Liver (tissue), 9 donors: ENCODE measurements around the gene ANKS1A. TPM values are rescaled to one million over a fixed set of nuclear protein-coding genes. Genes with fewer than 3 reads are reported as not detected.
"Not testable (repeated sequence)": the region's sequence is repeated elsewhere in the genome, so short reads cannot be mapped to it uniquely, and the experiment has no call there.

ENCODE experiments used
- DNase-seq: peaks from one replicate; pipeline ENCODE4 v3.0.0-alpha.2; 2017; ENCODE audit warnings: low spot score
- H3K27ac ChIP-seq, 2 donors: one replicate each; pipeline ENCODE4 v1.7.0; 2013; ENCODE audit warnings: inconsistent platforms in 2 of 2, low read length in 2 of 2, control low read depth in 1 of 2, low read depth in 1 of 2, mild to moderate bottlenecking in 1 of 2
- H3K27me3 ChIP-seq, 4 donors: one replicate each; pipeline versions ENCODE4 v1.6.1 to v1.7.0; 2013; ENCODE audit warnings: low read length in 3 of 4, inconsistent platforms in 1 of 4, mild to moderate bottlenecking in 1 of 4, moderate library complexity in 1 of 4; ENCODE audit not compliant: control insufficient read depth in 4 of 4, insufficient read depth in 4 of 4
- H3K36me3 ChIP-seq, 4 donors: one replicate each; pipeline versions ENCODE4 v1.6.1 to v1.7.0; 2013; ENCODE audit warnings: low read length in 3 of 4, mild to moderate bottlenecking in 3 of 4, low read depth in 1 of 4, moderate library complexity in 1 of 4; ENCODE audit not compliant: control insufficient read depth in 4 of 4, insufficient read depth in 3 of 4
- H3K4me1 ChIP-seq, 4 donors: one replicate each; pipeline versions ENCODE4 v1.6.1 to v1.7.0; 2013; ENCODE audit warnings: low read length in 3 of 4, mild to moderate bottlenecking in 3 of 4, moderate library complexity in 1 of 4; ENCODE audit not compliant: control insufficient read depth in 4 of 4, insufficient read depth in 4 of 4
- H3K4me3 ChIP-seq, 3 donors: one replicate each; pipeline versions ENCODE4 v1.6.1 to v1.7.0; 2013; ENCODE audit warnings: low read length in 3 of 3, control low read depth in 1 of 3, low read depth in 1 of 3, mild to moderate bottlenecking in 1 of 3
- H3K9ac ChIP-seq, 2 donors: one replicate each; pipeline ENCODE4 v1.7.0; 2013; ENCODE audit warnings: low read length in 2 of 2, mild to moderate bottlenecking in 2 of 2, moderate library complexity in 2 of 2, control low read depth in 1 of 2, low read depth in 1 of 2
- H3K9me3 ChIP-seq, 4 donors: one replicate each; pipeline versions ENCODE4 v1.6.1 to v1.7.0; 2013; ENCODE audit warnings: low read length in 3 of 4; ENCODE audit not compliant: control insufficient read depth in 4 of 4
- EGR1 ChIP-seq, 2 donors: IDR thresholded peaks; 2 replicates each; pipeline ENCODE4 v1.6.1; 2016 to 2018; ENCODE audit warnings: antibody characterized with exemption in 2 of 2, low read depth in 2 of 2
- FOXA1 ChIP-seq: IDR thresholded peaks from 2 replicates; pipeline ENCODE4 v1.6.1; 2016; ENCODE audit warnings: antibody characterized with exemption
- FOXA2 ChIP-seq: IDR thresholded peaks from 2 replicates; pipeline ENCODE4 v1.6.1; 2016; ENCODE audit warnings: antibody characterized with exemption
- GABPA ChIP-seq, 2 donors: IDR thresholded peaks in 1 of 2; conservative IDR thresholded peaks in 1 of 2; 2 replicates each; pipeline ENCODE4 v1.6.1; 2016; ENCODE audit warnings: antibody characterized with exemption in 2 of 2, mild to moderate bottlenecking in 1 of 2, moderate library complexity in 1 of 2
- HNF4A ChIP-seq, 2 donors: conservative IDR thresholded peaks; 2 replicates each; pipeline ENCODE4 v1.6.1; 2016; ENCODE audit warnings: antibody characterized with exemption in 2 of 2, mild to moderate bottlenecking in 2 of 2
- HNF4G ChIP-seq: IDR thresholded peaks from 2 replicates; pipeline ENCODE4 v1.6.1; 2016; ENCODE audit warnings: antibody characterized with exemption
- JUND ChIP-seq, 2 donors: IDR thresholded peaks; 2 replicates each; pipeline ENCODE4 v1.6.1; 2016; ENCODE audit warnings: antibody characterized with exemption in 2 of 2
- NR2F2 ChIP-seq: IDR thresholded peaks from 2 replicates; pipeline ENCODE4 v1.6.1; 2016; ENCODE audit warnings: antibody characterized with exemption
- RAD21 ChIP-seq, 2 donors: IDR thresholded peaks; 2 replicates each; pipeline ENCODE4 v1.6.1; 2016; ENCODE audit warnings: antibody characterized with exemption in 2 of 2, mild to moderate bottlenecking in 2 of 2
- RXRA ChIP-seq, 2 donors: IDR thresholded peaks; 2 replicates each; pipeline ENCODE4 v1.6.1; 2017 to 2018; ENCODE audit warnings: antibody characterized with exemption in 2 of 2, mild to moderate bottlenecking in 1 of 2
- SP1 ChIP-seq: IDR thresholded peaks from 2 replicates; pipeline ENCODE4 v1.6.1; 2018; ENCODE audit warnings: antibody characterized with exemption, mild to moderate bottlenecking
- TAF1 ChIP-seq: conservative IDR thresholded peaks from 2 replicates; pipeline ENCODE4 v1.6.1; 2016; ENCODE audit warnings: antibody characterized with exemption, mild to moderate bottlenecking
- YY1 ChIP-seq: IDR thresholded peaks from 2 replicates; pipeline ENCODE4 v1.6.1; 2016; ENCODE audit warnings: antibody characterized with exemption, mild to moderate bottlenecking
- WGBS: extraction: QIAGEN DNeasy Blood & Tissue Kit; methylation state at CpG from one replicate; pipeline ENCODE4 v1.1.7; 2013; 5-methylcytosine and 5-hydroxymethylcytosine counted together
- polyA plus RNA-seq, 2 donors: library from polyadenylated mRNA; stranded (reverse) in 1 of 2; unstranded in 1 of 2; fragments of 200-250 nt in 1 of 2; fragments of >200 nt in 1 of 2; fragmentation: Nextera tagmentation in 1 of 2; extraction: Ambion mirVana in 1 of 2; gene quantifications; one replicate each; pipeline versions ENCODE4 v1.2.1 to v1.2.3, GENCODE V29; 2013 to 2015
- total RNA-seq, 2 donors: library from RNA; depleted of rRNA; stranded (reverse); fragments of >200 nt; gene quantifications; one replicate each; pipeline ENCODE4 v1.2.3, GENCODE V29; 2014
- TF ChIP-seq, protein P1 (sequence below): IDR thresholded peaks from 2 replicates; pipeline ENCODE4 v1.6.1; 2016; ENCODE audit warnings: antibody characterized with exemption
- TF ChIP-seq, protein P2 (sequence below): IDR thresholded peaks from 2 replicates; pipeline ENCODE4 v1.6.1; 2016; ENCODE audit warnings: antibody characterized with exemption
- TF ChIP-seq, protein P3 (sequence below): IDR thresholded peaks from 2 replicates; pipeline ENCODE4 v1.6.1; 2016; ENCODE audit warnings: antibody characterized with exemption, mild to moderate bottlenecking
- TF ChIP-seq, protein P4 (sequence below): IDR thresholded peaks from 2 replicates; pipeline ENCODE4 v1.6.1; 2016; ENCODE audit warnings: antibody characterized with exemption
- TF ChIP-seq, protein P5 (sequence below): fragments of 150-350 bp; IDR thresholded peaks from 2 replicates; pipeline ENCODE4 v1.5.1; 2017; ENCODE audit warnings: improper control_type of control experiment, low read depth, low read length; ENCODE audit not compliant: missing input control
- donor health status: healthy.
- donor health status: healthy.
- donor health status: healthy.
- donor health status: healthy.
- donor health status: healthy.

ANKS1A gene
- total and polyA plus RNA-seq, 4 donors = 4.3 to 18.7 (median 6.7) TPM

DNA sequence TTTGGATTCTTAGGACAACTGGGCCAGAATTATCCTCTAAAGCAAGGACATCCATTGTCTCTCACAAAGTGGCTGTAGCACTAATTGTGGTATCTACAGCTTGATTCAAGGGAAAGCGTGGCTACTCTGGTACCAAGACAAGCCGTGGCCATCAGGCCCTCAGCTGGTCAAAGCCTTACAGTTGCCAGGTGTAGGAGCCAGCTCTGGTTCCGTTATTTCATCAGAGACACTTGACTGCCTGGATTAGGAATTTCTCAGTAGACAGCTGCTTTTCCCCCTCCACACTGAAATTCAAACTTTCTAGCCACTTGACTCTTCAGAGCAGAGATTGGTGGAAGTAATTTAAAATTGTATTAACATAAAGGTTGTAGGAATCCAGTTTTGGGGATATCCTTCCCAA lies 104.2 kb downstream of the ANKS1A start:
- H3K27ac ChIP-seq = no peak overlapping the region
- peaks cover 9 to 48% (median 35%) of the 10 kb centered on the region in 4 donors for H3K36me3 ChIP-seq
- no peaks in the 10 kb centered on the region for H3K4me1 ChIP-seq
- H3K9me3 ChIP-seq = no peaks in the 10 kb centered on the region
- H3K4me3 ChIP-seq = no peak overlapping the region
- WGBS = 95% methylated on average over 3 of the region's 3 CpGs
- H3K27me3 ChIP-seq = no peaks in the 10 kb centered on the region
- TF ChIP-seq, protein P1, sequence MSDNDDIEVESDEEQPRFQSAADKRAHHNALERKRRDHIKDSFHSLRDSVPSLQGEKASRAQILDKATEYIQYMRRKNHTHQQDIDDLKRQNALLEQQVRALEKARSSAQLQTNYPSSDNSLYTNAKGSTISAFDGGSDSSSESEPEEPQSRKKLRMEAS = no peak
- no peak for TF ChIP-seq NR2F2
- no peak for DNase-seq
- no peak overlapping the region for H3K9ac ChIP-seq

DNA sequence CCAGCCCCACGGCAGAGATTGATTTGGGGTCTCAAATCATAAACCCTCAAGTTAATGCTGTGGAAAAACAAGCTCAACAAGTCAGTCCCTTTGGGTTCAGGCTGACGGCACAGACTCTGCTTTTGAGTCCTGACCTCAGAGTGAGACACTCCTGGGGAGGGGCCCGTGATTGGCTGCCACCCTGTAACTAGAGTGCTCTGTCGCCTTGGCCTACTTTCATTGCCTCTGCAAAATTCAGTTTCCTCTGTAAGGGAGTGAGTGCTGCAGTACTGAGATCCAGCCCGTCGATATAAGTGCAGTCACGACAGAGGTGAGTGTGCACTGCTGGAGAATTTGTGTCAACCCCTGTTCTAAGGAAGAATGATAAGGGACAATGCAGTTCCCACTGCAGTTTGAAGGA lies 105.6 kb downstream of the ANKS1A start:
- Histone ChIP-seq H3K4me1 (no peaks in the 10 kb centered on the region), H3K36me3 (peaks cover 7 to 43% (median 29%) of the 10 kb centered on the region in 4 donors)
- TF ChIP-seq, protein P2, sequence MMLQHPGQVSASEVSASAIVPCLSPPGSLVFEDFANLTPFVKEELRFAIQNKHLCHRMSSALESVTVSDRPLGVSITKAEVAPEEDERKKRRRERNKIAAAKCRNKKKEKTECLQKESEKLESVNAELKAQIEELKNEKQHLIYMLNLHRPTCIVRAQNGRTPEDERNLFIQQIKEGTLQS = no peak
- TF ChIP-seq GABPA (IDR thresholded peaks at IDR 0.05 in 1 of 2, conservative IDR thresholded peaks at IDR 0.05 in 1 of 2) = no peak
- TF ChIP-seq, protein P1 = no peak
- TF ChIP-seq JUND (IDR thresholded peaks at IDR 0.05) = no peak
- no peak for TF ChIP-seq RAD21 (IDR thresholded peaks at IDR 0.05)
- no peak for TF ChIP-seq SP1
- no peak for TF ChIP-seq HNF4A (conservative IDR thresholded peaks at IDR 0.05)
- no peak for TF ChIP-seq RXRA (IDR thresholded peaks at IDR 0.05)
- TF ChIP-seq NR2F2 = no peak
- TF ChIP-seq, protein P3, sequence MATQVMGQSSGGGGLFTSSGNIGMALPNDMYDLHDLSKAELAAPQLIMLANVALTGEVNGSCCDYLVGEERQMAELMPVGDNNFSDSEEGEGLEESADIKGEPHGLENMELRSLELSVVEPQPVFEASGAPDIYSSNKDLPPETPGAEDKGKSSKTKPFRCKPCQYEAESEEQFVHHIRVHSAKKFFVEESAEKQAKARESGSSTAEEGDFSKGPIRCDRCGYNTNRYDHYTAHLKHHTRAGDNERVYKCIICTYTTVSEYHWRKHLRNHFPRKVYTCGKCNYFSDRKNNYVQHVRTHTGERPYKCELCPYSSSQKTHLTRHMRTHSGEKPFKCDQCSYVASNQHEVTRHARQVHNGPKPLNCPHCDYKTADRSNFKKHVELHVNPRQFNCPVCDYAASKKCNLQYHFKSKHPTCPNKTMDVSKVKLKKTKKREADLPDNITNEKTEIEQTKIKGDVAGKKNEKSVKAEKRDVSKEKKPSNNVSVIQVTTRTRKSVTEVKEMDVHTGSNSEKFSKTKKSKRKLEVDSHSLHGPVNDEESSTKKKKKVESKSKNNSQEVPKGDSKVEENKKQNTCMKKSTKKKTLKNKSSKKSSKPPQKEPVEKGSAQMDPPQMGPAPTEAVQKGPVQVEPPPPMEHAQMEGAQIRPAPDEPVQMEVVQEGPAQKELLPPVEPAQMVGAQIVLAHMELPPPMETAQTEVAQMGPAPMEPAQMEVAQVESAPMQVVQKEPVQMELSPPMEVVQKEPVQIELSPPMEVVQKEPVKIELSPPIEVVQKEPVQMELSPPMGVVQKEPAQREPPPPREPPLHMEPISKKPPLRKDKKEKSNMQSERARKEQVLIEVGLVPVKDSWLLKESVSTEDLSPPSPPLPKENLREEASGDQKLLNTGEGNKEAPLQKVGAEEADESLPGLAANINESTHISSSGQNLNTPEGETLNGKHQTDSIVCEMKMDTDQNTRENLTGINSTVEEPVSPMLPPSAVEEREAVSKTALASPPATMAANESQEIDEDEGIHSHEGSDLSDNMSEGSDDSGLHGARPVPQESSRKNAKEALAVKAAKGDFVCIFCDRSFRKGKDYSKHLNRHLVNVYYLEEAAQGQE = no peak
- TF ChIP-seq HNF4G = no peak
- TF ChIP-seq, protein P4, sequence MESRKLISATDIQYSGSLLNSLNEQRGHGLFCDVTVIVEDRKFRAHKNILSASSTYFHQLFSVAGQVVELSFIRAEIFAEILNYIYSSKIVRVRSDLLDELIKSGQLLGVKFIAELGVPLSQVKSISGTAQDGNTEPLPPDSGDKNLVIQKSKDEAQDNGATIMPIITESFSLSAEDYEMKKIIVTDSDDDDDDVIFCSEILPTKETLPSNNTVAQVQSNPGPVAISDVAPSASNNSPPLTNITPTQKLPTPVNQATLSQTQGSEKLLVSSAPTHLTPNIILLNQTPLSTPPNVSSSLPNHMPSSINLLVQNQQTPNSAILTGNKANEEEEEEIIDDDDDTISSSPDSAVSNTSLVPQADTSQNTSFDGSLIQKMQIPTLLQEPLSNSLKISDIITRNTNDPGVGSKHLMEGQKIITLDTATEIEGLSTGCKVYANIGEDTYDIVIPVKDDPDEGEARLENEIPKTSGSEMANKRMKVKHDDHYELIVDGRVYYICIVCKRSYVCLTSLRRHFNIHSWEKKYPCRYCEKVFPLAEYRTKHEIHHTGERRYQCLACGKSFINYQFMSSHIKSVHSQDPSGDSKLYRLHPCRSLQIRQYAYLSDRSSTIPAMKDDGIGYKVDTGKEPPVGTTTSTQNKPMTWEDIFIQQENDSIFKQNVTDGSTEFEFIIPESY = no peak
- no peak for TF ChIP-seq EGR1 (IDR thresholded peaks at IDR 0.05; ENCODE audit: low read depth in 2 of 2)
- TF ChIP-seq, protein P5, sequence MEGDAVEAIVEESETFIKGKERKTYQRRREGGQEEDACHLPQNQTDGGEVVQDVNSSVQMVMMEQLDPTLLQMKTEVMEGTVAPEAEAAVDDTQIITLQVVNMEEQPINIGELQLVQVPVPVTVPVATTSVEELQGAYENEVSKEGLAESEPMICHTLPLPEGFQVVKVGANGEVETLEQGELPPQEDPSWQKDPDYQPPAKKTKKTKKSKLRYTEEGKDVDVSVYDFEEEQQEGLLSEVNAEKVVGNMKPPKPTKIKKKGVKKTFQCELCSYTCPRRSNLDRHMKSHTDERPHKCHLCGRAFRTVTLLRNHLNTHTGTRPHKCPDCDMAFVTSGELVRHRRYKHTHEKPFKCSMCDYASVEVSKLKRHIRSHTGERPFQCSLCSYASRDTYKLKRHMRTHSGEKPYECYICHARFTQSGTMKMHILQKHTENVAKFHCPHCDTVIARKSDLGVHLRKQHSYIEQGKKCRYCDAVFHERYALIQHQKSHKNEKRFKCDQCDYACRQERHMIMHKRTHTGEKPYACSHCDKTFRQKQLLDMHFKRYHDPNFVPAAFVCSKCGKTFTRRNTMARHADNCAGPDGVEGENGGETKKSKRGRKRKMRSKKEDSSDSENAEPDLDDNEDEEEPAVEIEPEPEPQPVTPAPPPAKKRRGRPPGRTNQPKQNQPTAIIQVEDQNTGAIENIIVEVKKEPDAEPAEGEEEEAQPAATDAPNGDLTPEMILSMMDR = no peak
- TF ChIP-seq FOXA1 = no peak
- no peak for TF ChIP-seq YY1
- TF ChIP-seq TAF1 = no peak
- no peak for TF ChIP-seq FOXA2

DNA sequence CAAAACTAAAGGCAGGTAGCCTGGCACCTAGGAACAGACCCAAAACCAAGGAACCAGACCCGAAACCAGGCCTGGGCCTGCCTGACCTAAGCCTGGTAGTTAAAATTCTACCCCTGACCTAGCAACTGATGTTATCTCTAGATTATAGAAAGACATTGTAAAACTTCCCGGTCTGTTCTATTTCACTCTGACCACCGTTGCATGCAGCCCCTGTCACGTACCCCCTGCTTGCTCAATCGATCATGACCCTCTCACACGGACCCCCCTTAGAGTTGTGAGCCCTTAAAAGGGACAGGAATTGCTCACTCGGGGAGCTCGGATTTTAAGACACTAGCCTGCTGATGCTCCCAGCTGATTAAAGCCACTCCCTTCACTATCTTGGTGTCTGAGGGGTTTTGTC lies 109.4 kb downstream of the ANKS1A start:
- WGBS = 88% methylated on average over 8 of the region's 8 CpGs
- not testable (repeated sequence) for H3K4me3 ChIP-seq
- H3K36me3 ChIP-seq = peaks cover 2 to 27% (median 13%) of the 10 kb centered on the region in 4 donors

More for the DNA sequence above, 105.6 kb downstream of the ANKS1A start:
- Histone ChIP-seq H3K9me3 (no peaks in the 10 kb centered on the region), H3K4me3 (no peak overlapping the region), H3K27ac (no peak overlapping the region), H3K27me3 (no peaks in the 10 kb centered on the region), H3K9ac (no peak overlapping the region)
- 93% methylated on average over 7 of the region's 7 CpGs for WGBS
- no peak for DNase-seq

DNA sequence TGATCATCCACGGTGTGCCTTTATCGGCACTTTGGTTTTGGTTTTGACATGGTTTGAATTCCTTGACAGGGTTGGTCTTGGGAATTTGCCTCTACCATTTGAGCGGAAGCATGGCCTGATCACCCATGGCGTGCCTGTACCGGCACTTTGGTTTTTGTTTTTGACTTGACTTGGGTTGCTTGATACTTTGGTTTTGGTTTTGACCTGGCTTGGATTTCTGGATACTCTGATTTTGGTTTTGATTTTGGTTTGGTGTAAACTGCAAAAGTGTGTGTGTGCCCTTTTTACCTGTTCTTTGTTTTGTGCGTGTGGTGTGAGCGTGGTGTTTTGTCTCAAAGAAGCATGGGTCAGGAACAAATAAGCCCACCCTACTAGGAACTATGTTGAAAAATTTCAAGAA lies 110.1 kb downstream of the ANKS1A start:
- H3K4me1 ChIP-seq, H3K4me3 ChIP-seq, H3K9ac ChIP-seq, H3K27ac ChIP-seq, H3K9me3 ChIP-seq, DNase-seq, H3K27me3 ChIP-seq: not testable (repeated sequence)
- 98% methylated on average over 7 of the region's 7 CpGs for WGBS
- H3K36me3 ChIP-seq = peaks cover under 1 to 20% (median 9%) of the 10 kb centered on the region in 4 donors

More for the DNA sequence above, 109.4 kb downstream of the ANKS1A start:
- not testable (repeated sequence) for H3K4me1 ChIP-seq, H3K27me3 ChIP-seq, H3K27ac ChIP-seq, H3K9me3 ChIP-seq, DNase-seq, H3K9ac ChIP-seq
